ENCODE results near the gene KLF11.
A peak's percentile ranks its signal among the peaks of the same experiment; 100 is the strongest.

Gene KLF11

GRCh38 chr2:10043256-10043905 lies at the start of gene KLF11:
KLF11 (plus strand) TSS chr2:10043550; CDS start chr2:10043717, 167 bp downstream.
- peak; percentile 78 for DNase-seq (ENCODE audit: low read depth)

- DNase-seq (ENCODE audit: low read depth) = no peak
Observed at GRCh38 chr2:9994462-9994861, 48.9 kb upstream of the KLF11 start.

GRCh38 chr2:9995059-9995458 lies 48.3 kb upstream of the KLF11 start:
- DNase-seq (ENCODE audit: low read depth) = no peak

- DNase-seq (ENCODE audit: low read depth) = no peak
Observed at GRCh38 chr2:9996321-9996720, 47.0 kb upstream of the KLF11 start.

GRCh38 chr2:9997936-9998335 lies 45.4 kb upstream of the KLF11 start:
- no peak for DNase-seq (ENCODE audit: low read depth)

- DNase-seq (ENCODE audit: low read depth) = no peak
Observed at GRCh38 chr2:9998916-9999654, 44.3 kb upstream of the KLF11 start.

GRCh38 chr2:9999693-10000092 lies 43.7 kb upstream of the KLF11 start:
- DNase-seq (ENCODE audit: low read depth) = no peak

- no peak for DNase-seq (ENCODE audit: low read depth)
Observed at GRCh38 chr2:10000541-10000940, 42.8 kb upstream of the KLF11 start.

- DNase-seq (ENCODE audit: low read depth) = no peak
Observed at GRCh38 chr2:10001586-10001985, 41.8 kb upstream of the KLF11 start.

- DNase-seq (ENCODE audit: low read depth) = no peak
Observed at GRCh38 chr2:10002109-10002508, 41.2 kb upstream of the KLF11 start.

GRCh38 chr2:10002681-10003080 lies 40.7 kb upstream of the KLF11 start:
- no peak for DNase-seq (ENCODE audit: low read depth)

- no peak for DNase-seq (ENCODE audit: low read depth)
Observed at GRCh38 chr2:10003206-10004125, 39.9 kb upstream of the KLF11 start.

- DNase-seq (ENCODE audit: low read depth) = no peak
Observed at GRCh38 chr2:10004401-10004800, 38.9 kb upstream of the KLF11 start.

GRCh38 chr2:10004836-10005235 lies 38.5 kb upstream of the KLF11 start:
- DNase-seq (ENCODE audit: low read depth) = no peak

- DNase-seq (ENCODE audit: low read depth) = no peak
Observed at GRCh38 chr2:10005461-10006235, 37.7 kb upstream of the KLF11 start.

- DNase-seq (ENCODE audit: low read depth) = no peak
Observed at GRCh38 chr2:10006236-10007161, 36.9 kb upstream of the KLF11 start.

- no peak for DNase-seq (ENCODE audit: low read depth)
Observed at GRCh38 chr2:10007435-10007834, 35.9 kb upstream of the KLF11 start.

- DNase-seq (ENCODE audit: low read depth) = no peak
Observed at GRCh38 chr2:10007921-10008808, 35.2 kb upstream of the KLF11 start.

- DNase-seq (ENCODE audit: low read depth) = no peak
Observed at GRCh38 chr2:10008809-10009176, 34.6 kb upstream of the KLF11 start.
